HUDEP-2 (cell line): ENCODE results near the gene HDAC9.
"Not testable (repeated sequence)": the region's sequence is repeated elsewhere in the genome, so short reads cannot be mapped to it uniquely, and the experiment has no call there.

ENCODE experiments used
- DNase-seq, 76 experiments: peaks; one replicate each; lab custom pipeline; 2025; ENCODE audit not compliant: unreplicated experiment in 76 of 76; lab: John Stamatoyannopoulos, UW

The HDAC9 gene

DNA sequence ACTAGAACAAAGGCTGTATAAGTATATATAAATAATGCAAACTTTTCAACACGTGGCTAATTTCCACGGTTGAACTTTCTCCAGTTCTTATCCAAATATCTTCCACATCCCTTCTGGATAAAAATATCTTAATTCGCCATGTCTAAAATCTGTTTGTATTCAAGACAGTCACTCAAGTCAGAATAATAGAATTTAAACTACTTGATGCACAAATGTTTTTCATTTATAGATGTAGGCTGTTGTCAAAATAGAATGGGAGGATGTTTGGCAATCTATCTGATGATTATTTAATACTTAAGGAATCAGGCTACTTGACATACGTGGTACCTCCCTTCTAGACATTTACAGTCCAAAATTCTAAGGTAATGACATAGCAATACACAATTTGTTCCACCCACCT is 417.6 kb downstream of the HDAC9 start:
- no peak for DNase-seq

DNA sequence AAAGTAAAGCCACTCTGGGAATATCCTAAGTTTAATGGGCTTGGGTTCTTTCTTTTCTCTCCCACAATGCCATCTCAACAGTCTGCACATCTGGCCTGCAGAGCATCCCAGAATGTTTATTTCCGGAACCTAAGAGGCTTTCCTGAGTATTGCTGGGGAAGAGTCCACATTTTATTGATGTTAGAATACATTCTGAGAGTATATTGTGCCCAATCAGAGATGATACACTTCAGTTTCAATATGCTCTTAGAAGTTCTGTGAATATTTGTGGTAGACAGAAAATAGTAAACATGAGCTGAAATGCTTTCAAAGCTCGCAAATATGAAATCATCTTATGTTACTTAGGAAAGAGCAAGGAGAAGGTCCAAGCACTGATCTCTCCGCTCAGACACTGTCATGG is 421.3 kb downstream of the HDAC9 start:
- DNase-seq: no peak

DNA sequence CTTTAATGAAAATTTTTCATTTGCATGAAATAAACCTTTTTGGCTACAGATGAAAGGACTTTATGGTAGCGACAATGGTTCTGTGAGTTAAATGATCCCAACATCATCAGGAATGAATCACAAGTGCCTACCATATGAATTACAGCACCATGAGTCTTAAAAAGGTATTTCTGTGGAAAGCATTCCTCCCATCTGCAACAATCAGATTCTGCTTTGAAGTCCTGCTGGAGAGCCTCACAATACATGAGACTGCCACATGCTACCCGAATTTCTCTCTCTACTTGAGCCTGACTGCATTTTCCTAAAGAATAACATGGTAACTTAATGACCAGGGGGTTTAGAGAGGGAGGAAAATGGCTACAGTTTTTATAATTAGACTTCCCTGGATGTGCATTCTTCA is 431.6 kb downstream of the HDAC9 start:
- DNase-seq: no peak

DNA sequence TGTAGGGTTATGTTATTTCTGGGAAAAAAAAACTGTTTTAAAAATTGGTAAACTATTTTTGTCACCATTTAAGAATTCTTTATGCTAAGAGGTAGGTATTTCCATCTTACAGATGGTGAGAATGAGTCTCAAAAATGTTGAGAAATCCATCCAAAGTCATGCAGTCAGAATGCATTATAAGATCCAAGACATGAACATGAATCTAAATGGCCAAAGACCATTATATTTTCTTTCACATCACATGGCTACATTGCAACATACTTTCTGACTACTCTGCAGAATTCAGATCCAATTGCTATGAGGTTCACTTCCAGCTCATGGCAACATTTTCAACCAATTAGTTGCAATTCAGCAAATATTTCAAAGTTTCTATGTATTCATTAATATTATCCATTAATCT is 440.7 kb downstream of the HDAC9 start:
- no peak for DNase-seq

DNA sequence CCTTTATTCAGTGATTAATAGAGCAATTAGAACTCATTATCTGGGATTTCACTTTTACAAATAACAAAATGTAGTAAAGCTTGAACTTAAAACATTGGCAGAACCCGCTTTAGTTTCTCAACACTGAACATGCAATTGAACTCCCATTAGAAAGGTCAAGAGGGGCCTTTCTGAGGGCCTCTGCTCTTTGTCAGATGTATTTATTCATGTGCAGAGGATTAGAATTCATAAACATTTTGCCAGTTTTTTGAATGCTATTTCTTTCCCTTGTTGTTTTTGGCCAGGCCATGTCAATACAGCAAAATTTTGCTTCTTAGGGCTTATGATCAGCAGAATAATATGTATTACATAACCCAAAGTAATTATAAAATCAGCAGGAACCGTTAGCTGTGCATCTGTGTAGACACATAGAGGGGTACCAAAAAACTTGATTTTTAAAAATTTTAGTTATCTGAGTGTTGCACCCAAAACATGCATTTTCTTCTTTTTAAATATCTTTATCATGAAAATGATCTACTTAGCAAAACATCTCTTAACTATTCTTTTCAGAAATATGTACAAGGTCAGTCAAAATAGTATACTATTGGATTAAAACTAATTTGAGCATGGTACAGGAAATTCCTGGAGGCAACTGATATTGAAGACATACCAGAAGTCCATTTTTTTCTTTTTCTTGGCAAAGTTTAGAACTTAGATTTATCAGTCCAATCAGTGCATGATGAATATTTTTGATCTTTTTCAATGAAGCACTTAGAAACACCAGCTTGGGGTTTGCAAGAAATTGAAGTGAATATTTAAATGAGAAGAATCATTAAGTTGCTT is 444.4 kb downstream of the HDAC9 start:
- DNase-seq: no peak

DNA sequence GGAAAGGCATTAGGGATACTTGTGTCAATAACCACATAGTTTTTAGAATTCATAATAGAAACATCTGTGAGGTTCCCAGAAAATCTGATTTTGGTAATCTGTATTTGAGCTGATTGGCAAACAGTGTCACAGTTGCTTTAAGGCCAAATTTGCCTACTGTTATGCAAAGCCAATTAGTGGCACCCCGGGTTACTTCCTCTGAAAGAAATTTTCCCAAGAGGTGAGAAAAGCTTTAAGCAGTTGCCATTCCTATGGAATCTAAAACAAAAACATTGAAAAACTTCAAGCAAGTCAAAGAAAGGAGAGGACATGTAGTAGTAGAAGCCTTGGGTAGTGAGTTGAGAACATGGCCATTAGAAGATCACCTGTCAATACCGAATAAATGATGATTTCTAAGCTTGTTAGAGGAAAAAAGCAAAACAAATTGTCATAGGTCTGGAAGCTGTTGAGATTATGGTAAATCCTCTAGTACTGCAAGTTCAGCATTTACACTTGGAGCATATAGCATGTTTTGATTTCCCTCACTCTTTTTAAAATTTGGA is 445.1 kb downstream of the HDAC9 start:
- no peak for DNase-seq

DNA sequence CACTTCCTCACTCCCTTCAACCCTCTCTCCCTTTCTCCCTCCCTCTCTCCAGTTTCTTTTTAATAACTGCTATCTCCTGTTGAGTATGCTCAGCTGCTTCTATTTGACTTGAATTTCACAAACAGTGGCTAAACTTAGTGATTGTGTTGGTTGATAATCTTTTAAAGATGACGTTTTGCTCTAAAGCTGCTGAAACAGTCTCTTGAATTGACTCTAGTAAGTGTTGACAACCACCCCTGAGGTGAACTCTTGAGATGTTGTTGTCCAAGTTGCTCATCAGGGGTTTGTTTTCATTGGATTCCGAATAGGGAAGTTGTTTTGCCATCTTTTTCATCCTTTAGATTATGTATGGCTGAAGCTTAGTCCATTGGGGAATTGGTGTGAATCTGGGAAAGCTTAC is 445.7 kb downstream of the HDAC9 start:
- DNase-seq: no peak

DNA sequence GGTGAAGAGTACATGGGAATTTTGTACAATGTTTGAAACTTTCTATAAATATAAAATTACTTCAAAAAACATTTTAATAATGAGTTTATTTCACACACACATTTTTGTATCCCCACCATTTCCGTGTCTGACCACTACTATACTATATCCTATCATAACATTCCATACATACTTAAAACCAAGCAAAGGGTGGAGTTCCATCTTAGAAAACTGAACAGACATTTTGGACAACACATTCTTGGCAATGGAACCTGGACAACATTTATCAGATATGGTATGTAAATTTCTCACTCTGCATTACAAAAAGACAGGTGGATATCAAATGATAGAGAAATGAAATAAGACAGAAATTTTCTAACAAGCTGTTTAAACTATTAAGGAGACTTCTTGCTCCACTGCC is 453.0 kb downstream of the HDAC9 start:
- DNase-seq: no peak

DNA sequence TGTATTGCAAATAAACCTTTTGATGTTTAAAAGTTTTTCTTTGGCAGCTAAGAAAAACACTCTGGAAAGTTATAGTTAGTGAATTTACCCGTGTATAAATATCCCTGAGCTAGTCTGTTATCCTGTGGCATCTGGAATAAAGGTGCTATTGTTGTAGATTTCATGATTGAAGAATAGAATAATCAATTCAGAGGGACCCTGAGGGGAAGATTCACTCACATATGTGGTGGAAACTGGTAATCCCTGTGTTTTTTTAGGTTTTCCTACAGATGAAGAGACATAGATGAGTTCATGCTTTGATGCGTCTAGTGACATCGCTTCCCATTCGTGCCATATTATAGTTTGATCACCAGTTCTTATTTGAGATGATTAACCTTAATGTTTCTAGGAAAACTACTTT is 457.3 kb downstream of the HDAC9 start:
- no peak for DNase-seq

DNA sequence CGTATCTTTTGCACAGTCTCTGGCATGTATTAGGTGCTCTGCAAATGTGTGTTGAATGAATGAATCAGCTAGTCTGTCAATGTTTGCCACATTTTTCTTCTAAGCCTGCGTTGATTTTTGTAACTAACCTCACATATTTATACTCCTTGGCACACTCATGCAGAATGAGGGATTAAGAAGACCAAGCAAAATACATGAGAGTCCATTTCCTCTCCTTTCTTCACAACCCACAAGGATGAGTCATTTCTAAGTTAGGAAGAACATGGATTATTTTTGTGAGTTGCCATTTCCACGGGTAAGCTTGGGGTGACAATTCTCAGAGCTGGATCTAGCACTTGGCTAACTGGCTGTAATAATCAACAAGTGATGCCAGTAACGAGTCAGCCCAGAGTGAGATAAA is 463.1 kb downstream of the HDAC9 start:
- DNase-seq: no peak

DNA sequence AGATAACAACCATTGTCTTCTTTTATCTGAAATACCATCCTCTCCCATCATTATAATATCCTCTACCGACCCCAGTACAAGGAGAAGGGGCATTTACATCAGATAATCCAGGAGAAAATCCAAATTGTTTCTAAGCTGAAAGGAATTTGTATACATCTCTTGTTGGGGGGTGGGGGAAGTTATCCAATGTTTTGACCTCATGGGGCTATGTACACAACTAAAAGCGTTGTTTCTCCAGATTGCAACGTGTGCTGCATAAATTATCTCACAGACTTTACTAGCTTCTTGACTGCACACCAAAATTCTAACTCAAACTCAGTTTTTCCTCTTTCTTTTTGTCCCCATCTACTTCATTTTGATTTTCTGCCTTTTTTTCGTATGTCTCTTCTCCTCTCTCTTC is 465.2 kb downstream of the HDAC9 start:
- DNase-seq: no peak

DNA sequence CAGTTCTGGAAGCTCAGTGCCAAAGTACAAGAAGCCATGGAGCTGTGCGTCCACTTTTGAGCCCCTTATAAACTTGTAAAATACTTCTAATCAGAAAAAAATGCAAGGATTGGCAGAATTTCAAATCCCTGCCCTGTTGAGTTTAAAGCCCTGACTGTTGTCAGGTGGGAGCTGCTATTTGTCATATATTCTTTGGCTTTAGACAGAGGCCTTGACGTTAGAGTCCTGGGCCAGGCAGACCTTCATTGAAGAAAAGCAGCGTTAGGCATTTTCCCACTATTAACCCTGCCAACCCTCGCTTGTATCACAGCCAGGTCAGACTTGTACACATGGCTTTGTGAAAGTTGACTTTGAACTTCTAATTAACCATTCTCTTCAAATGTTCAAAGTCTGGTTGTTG is 466.5 kb downstream of the HDAC9 start:
- DNase-seq: no peak

DNA sequence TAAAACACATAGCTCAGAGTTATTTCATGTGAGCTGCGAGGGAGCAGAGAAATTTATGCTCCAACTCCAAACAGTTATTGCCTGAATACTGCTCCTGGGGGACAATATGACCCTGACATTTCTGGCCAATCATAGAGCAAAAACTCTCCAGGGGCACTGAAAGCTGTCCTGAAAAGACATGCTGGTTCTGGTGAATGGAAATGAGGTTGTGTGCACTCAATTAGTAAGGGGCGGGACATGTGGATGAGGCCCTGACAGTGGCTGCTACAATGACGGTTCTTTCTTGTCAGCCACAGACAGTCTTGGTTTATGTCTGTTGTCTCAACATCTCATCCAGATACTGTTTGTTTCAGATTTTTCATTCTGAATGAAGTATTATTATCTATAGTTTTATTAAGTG is 470.1 kb downstream of the HDAC9 start:
- DNase-seq: no peak

DNA sequence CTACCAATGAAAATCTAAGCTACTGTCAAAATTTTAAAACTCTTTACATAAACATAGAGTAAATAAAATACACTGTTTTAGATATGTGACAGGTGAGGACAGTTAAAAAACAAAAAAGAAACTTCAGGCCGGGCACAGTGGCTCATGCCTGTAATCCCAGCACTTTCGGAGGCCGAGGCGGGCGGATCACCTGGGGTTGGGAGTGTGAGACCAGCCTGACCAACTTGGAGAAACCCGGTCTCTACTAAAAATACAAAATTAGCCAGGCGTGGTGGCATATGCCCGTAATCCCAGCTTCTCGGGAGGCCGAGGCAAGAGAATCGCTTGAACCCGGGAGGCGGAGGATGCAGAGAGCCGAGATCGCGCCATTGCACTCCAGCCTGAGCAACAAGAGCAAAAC is 472.2 kb downstream of the HDAC9 start:
- not testable (repeated sequence) for DNase-seq

DNA sequence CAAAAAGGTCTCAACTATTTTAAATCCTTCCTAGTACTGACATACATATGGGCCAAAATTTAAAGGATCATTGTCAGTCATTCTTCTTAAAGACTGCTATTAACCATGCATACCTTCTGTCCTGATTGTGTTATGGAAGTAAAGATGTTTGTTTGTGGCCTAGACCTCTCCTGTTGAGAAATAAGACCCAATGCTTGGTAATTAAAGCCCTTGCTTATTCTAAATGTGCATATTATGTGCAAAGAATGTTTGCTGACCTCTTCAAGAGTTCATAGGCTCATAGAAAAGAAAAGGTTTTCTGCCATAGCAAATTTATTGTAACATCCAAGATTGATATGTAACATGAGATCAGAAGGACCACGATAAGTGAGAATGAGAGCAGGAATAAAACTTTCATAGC is 476.3 kb downstream of the HDAC9 start:
- DNase-seq: no peak

DNA sequence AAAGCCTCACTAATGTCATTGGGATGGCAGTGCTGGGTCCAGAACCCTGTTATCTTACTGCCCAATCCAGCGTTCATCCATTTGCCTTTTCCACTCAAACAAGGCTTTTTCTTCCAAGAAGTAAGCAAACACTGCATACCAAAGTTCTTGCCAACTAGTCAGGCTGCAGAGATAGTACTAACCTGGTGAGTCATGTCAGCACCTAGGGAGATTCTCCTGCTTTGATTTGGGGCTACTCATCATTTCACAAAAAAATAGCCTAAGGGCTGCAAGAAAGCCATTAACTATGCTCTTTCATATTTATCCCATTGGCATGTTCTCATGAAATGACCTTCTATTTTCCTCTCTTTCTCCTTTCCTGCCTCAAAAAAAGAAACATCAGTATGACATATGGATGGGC is 479.3 kb downstream of the HDAC9 start:
- DNase-seq: no peak

DNA sequence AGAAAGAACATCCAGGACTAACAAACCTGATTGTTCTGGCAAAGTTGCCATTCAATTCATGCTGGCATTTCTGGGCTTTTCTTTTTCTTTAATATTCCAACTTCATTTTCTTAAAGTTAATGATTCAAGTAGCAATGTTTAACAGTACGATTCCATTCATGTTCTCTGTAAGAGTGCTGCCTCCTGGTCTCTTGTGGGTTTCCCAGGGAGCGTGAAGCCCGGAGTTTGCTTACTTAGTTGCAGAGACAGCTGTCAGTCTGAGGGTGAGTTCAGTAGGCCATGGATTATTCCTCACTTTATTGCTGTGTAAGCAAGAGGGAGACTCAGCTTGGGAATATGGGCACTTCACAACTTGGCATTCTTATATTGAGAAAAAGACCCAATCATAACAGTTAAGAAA is 479.7 kb downstream of the HDAC9 start:
- DNase-seq: no peak

DNA sequence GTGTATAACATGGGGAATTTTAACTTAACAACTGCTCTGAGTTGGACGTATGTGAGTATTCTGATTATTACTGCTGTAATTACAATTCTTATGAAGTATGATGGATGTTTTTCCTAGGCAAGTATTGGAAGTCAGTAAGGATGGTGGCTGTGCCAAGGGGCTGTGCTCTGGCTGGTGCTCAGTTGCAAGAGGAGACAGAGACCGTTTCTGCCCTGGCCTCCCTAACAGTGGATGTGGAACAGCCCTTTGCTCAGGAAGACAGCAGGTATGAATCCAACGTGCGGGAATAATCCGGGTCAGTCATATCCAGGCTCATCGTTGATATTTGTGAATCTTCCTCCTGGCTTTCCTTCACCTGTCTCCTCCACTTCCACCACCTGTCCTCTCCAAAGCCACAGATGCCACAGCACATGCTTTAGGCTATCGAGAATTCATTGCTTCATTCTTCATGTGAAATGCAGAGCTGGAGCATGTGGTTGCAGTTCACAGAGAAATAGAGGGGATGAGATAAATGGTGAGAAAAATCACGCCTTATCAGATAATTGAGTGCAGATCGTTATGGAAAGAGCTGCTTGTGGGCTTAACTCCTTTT is 480.2 kb downstream of the HDAC9 start:
- DNase-seq: no peak

DNA sequence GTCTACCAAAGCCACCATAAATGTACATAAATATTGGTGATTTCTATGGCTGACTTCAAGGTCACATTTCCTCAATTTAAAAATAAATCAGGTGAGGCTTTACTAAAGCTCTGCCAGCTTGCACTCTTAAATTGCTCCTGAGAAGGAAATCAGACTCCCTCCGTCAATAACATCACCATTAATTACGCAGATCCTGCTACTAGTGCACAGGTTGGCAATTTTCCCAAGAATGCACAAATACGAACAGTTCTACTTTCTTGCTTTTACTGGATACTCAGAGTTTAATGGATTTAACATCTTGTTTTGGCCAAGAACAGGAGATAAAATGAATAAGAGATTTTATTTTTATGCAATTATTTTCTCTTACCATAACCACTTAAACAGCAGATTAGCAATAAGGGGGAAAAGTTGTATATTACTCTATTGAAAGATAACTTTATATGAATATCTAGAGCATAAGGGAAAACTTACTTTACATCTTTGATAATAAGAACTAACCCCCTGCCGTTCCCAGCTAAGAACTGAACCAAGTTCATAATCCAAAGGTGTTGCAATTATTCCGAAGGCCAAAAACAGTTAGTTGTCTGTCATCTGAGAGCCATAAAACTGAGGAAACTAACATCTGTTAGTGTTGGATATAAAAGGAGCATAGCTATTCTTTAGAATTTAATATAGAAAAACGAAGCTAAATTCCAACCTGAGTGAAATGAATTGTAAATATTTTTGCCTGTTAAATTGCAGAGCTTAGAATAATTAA is 481.3 kb downstream of the HDAC9 start:
- DNase-seq: no peak

DNA sequence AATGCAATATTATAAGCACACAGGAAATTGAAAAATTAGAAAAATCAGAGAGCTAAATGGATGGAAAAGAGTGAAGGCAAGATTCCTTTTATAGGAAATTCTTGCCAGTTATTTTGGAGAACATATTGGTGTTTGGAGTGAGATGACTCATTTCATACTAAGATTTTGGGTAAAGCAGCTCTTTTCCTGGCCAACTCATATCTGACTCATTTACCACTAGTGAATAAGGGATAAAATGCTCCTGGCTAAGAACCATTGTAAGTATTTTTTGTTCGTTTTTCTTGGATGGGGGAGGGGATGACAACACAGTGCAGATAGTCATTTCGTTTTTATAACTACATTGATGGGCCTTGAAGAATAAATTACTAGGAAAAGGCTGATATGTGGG is 482.6 kb downstream of the HDAC9 start:
- DNase-seq: no peak

DNA sequence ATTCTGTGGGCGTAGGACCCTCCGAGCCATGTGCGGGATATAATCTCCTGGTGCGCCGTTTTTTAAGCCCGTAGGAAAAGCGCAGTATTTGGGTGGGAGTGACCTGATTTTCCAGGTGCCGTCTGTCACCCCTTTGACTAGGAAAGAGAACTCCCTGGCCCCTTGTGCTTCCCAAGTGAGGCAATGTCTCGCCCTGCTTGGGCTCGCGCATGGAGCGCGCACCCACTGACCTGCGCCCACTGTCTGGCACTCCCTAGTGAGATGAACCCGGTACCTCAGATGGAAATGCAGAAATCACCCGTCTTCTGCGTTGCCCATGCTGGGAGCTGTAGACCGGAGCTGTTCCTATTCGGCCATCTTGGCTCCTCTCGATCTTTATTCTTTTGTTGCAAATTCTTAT is 495.2 kb downstream of the HDAC9 start:
- not testable (repeated sequence) for DNase-seq
